Pancreas (tissue), 10 donors: Measurements from ENCODE around the gene PPIP5K2. TPM values are rescaled to one million over a fixed set of nuclear protein-coding genes. Genes with fewer than 3 reads are reported as not detected.
"Not testable (repeated sequence)": the region's sequence is repeated elsewhere in the genome, so short reads cannot be mapped to it uniquely, and the experiment has no call there.

ENCODE experiments used
- ATAC-seq, 4 donors: fragments of 200-7000 bp; cut with Tn5 transposase; one replicate each; pipeline versions ENCODE4 v1.8.0 to v1.9.1; 2020; ENCODE audit warnings: mild to moderate bottlenecking in 4 of 4, moderate library complexity in 4 of 4
- DNase-seq, 6 donors: peaks; one replicate each; pipeline ENCODE4 v3.0.0-alpha.2; 2020
- FAIRE-seq: peaks from 2 replicates; lab custom pipeline; 2012; peaks lifted over from hg19 to GRCh38; lab: Jason Lieb, UNC
- H3K27ac ChIP-seq, 4 donors: fragments of 200-600 bp; sonication (generic); 1 replicate in 3 of 4; 2 replicates in 1 of 4; pipeline versions ENCODE4 v1.5.0 to v1.8.0; 2020
- H3K27me3 ChIP-seq, 4 donors: fragments of 200-600 bp; one replicate each; pipeline ENCODE4 v1.8.0; 2021
- H3K36me3 ChIP-seq, 3 donors: fragments of 200-600 bp; sonication (generic) in 1 of 3; one replicate each; pipeline versions ENCODE4 v1.5.0 to v1.8.0; 2020 to 2021
- H3K4me1 ChIP-seq, 3 donors: fragments of 200-600 bp; one replicate each; pipeline ENCODE4 v1.8.0; 2021
- H3K4me3 ChIP-seq, 4 donors: fragments of 200-600 bp; sonication (generic) in 2 of 4; one replicate each; pipeline versions ENCODE4 v1.5.0 to v1.8.0; 2020 to 2021
- H3K9me3 ChIP-seq, 4 donors: fragments of 200-600 bp; one replicate each; pipeline ENCODE4 v1.8.0; 2021
- CTCF ChIP-seq, 4 donors: fragments of 200-600 bp; sonication (generic) in 3 of 4; IDR thresholded peaks; one replicate each; pipeline versions ENCODE4 v1.5.0 to v1.8.0; 2021; ENCODE audit warnings: antibody characterized with exemption in 4 of 4
- WGBS, 2 donors: extraction: QIAGEN DNeasy Blood & Tissue Kit; methylation state at CpG; one replicate each; pipeline ENCODE4 v1.1.7; 2013; 5-methylcytosine and 5-hydroxymethylcytosine counted together
- intact Hi-C, 3 donors: fragments of 100-400 bp; cut with DNase I; formaldehyde crosslinking; loops; one replicate each; pipeline versions ENCODE4 v1.11.1 to v1.14.2; 2022
- polyA plus RNA-seq, 2 donors: library from polyadenylated mRNA; stranded (reverse); fragments of 200-250 nt; gene quantifications; one replicate each; pipeline ENCODE4 v1.2.3, GENCODE V29; 2013
- total RNA-seq, 6 donors: library from RNA; stranded (reverse); fragmentation: NEBNext Ultra II Directional in 4 of 6; extraction: Animal tissue kit (Norgen Biotek cat#: 25700) in 4 of 6; gene quantifications; one replicate each; pipeline versions ENCODE4 v1.2.1 to v1.2.4, GENCODE V29; 2021 to 2023
- donor health status: healthy with polysubstance abuse.
- donor health status: DM: no; HTN: no; CAD: no; lungs with moderate emphysema.
- donor health status: DM: no; HTN: no; CAD: no.
- donor health status: control.
- donor health status: control.
- donor health status: Bipolar disorder and iron deficiency.
- donor health status: DM: yes; HTN: yes; CAD: no.
- donor health status: DM: no; HTN: no; CAD: no.
- donor health status: DM: no; HTN: no; CAD: no.
- donor health status: DM: yes; HTN: yes; CAD: no.

Gene PPIP5K2
- total and polyA plus RNA-seq, 8 donors: 13.5 to 35.2 (median 22.4) TPM

- intact Hi-C loops: no loop called here
Measured at GRCh38 chr5:103211576-103212561, 91.8 kb downstream of the PPIP5K2 start.

GRCh38 chr5:103216137-103216536 is 96.0 kb downstream of the PPIP5K2 start:
- ATAC-seq: no peak
- intact Hi-C loops: no loop called here
- DNase-seq: no peak

More at GRCh38 chr5:103211576-103212561, 91.8 kb downstream of the PPIP5K2 start:
- no peak overlapping the region for H3K27ac ChIP-seq
- DNase-seq (no peak), FAIRE-seq (no peak), ATAC-seq (no peak)
- TF ChIP-seq CTCF (IDR thresholded peaks at IDR 0.05): no peak
- H3K36me3 ChIP-seq: no peaks in the 10 kb centered on the region
- no peaks in the 10 kb centered on the region for H3K9me3 ChIP-seq
- no peak overlapping the region for H3K4me3 ChIP-seq
- no peaks in the 10 kb centered on the region for H3K27me3 ChIP-seq
- no peaks in the 10 kb centered on the region for H3K4me1 ChIP-seq
- 88 to 91% methylated on average over 2 of the region's 2 CpGs for WGBS, 2 donors

GRCh38 chr5:103216697-103217096 is 96.6 kb downstream of the PPIP5K2 start:
- FAIRE-seq (no peak), DNase-seq (no peak), ATAC-seq (no peak)
- intact Hi-C loops: no loop called here
- no peaks in the 10 kb centered on the region for H3K27me3 ChIP-seq
- WGBS, 2 donors: 79 to 87% methylated on average over 2 of the region's 2 CpGs
- H3K27ac ChIP-seq: no peak overlapping the region
- H3K36me3 ChIP-seq: no peaks in the 10 kb centered on the region
- no peaks in the 10 kb centered on the region for H3K9me3 ChIP-seq
- no peak for TF ChIP-seq CTCF (IDR thresholded peaks at IDR 0.05)
- H3K4me1 ChIP-seq: no peaks in the 10 kb centered on the region
- no peak overlapping the region for H3K4me3 ChIP-seq

More at GRCh38 chr5:103216137-103216536, 96.0 kb downstream of the PPIP5K2 start:
- FAIRE-seq: no peak
- no peaks in the 10 kb centered on the region for H3K36me3 ChIP-seq
- 32 to 38% methylated on average over 2 of the region's 2 CpGs for WGBS, 2 donors
- H3K4me3 ChIP-seq: no peak overlapping the region
- no peaks in the 10 kb centered on the region for H3K9me3 ChIP-seq
- no peaks in the 10 kb centered on the region for H3K27me3 ChIP-seq
- no peak overlapping the region for H3K27ac ChIP-seq
- no peaks in the 10 kb centered on the region for H3K4me1 ChIP-seq
- TF ChIP-seq CTCF (IDR thresholded peaks at IDR 0.05): no peak

GRCh38 chr5:103217101-103217500 is 97.0 kb downstream of the PPIP5K2 start:
- H3K27me3 ChIP-seq: no peaks in the 10 kb centered on the region
- no peak overlapping the region for H3K27ac ChIP-seq
- H3K4me1 ChIP-seq: no peaks in the 10 kb centered on the region
- intact Hi-C loops: no loop called here
- no peak for ATAC-seq
- no peaks in the 10 kb centered on the region for H3K36me3 ChIP-seq
- no peak for FAIRE-seq
- no peaks in the 10 kb centered on the region for H3K9me3 ChIP-seq
- DNase-seq: no peak
- no peak for TF ChIP-seq CTCF (IDR thresholded peaks at IDR 0.05)
- no peak overlapping the region for H3K4me3 ChIP-seq

- intact Hi-C loops: no loop called here
- DNase-seq: no peak
- H3K4me1 ChIP-seq: no peaks in the 10 kb centered on the region
- no peak for TF ChIP-seq CTCF (IDR thresholded peaks at IDR 0.05)
- no peak overlapping the region for H3K27ac ChIP-seq
- 72 to 79% methylated on average over 5 of the region's 5 CpGs for WGBS, 2 donors
- H3K9me3 ChIP-seq: no peaks in the 10 kb centered on the region
- H3K4me3 ChIP-seq: no peak overlapping the region
- no peaks in the 10 kb centered on the region for H3K36me3 ChIP-seq
- no peak for ATAC-seq
- H3K27me3 ChIP-seq: no peaks in the 10 kb centered on the region
- no peak for FAIRE-seq
Measured at GRCh38 chr5:103218164-103218563, 98.1 kb downstream of the PPIP5K2 start.

GRCh38 chr5:103219074-103219473 is 99.0 kb downstream of the PPIP5K2 start:
- DNase-seq, H3K36me3 ChIP-seq, H3K27ac ChIP-seq, intact Hi-C loops, ATAC-seq, FAIRE-seq, H3K4me3 ChIP-seq, H3K4me1 ChIP-seq, H3K27me3 ChIP-seq, H3K9me3 ChIP-seq: not testable (repeated sequence)
- 94 to 96% methylated on average over 2 of the region's 2 CpGs for WGBS, 2 donors
